ENCODE results near the gene PTK6. TPM values are rescaled to one million over a fixed set of nuclear protein-coding genes. Genes with fewer than 3 reads are reported as not detected.
"Not testable (repeated sequence)": the region's sequence is repeated elsewhere in the genome, so short reads cannot be mapped to it uniquely, and the experiment has no call there.

The PTK6 gene
- total RNA-seq, 6 experiments from 2014 or later = 0.07 TPM; not detected in 4

GRCh38 chr20:63562461-63563224 is 25.5 kb upstream of the PTK6 start:
- TF ChIP-seq, protein P1, sequence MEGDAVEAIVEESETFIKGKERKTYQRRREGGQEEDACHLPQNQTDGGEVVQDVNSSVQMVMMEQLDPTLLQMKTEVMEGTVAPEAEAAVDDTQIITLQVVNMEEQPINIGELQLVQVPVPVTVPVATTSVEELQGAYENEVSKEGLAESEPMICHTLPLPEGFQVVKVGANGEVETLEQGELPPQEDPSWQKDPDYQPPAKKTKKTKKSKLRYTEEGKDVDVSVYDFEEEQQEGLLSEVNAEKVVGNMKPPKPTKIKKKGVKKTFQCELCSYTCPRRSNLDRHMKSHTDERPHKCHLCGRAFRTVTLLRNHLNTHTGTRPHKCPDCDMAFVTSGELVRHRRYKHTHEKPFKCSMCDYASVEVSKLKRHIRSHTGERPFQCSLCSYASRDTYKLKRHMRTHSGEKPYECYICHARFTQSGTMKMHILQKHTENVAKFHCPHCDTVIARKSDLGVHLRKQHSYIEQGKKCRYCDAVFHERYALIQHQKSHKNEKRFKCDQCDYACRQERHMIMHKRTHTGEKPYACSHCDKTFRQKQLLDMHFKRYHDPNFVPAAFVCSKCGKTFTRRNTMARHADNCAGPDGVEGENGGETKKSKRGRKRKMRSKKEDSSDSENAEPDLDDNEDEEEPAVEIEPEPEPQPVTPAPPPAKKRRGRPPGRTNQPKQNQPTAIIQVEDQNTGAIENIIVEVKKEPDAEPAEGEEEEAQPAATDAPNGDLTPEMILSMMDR (IDR thresholded peaks at IDR 0.05) = no peak

GRCh38 chr20:63561624-63562396 is 24.6 kb upstream of the PTK6 start:
- no peak for DNase-seq
- TF ChIP-seq, protein P1 (IDR thresholded peaks at IDR 0.05) = no peak
- Mint-ChIP-seq H3K4me3 (no peak overlapping the region), H3K27me3 (ENCODE audit: insufficient read depth) (no peaks in the 10 kb centered on the region), H3K9me3 (no peaks in the 10 kb centered on the region; the same call in 1 of the 2 replicates), H3K27ac (no peak overlapping the region), H3K36me3 (ENCODE audit: low read depth) (peaks cover 4% of the 10 kb centered on the region; the same call in 1 of the 2 replicates), H3K4me1 (ENCODE audit: low read depth) (no peaks in the 10 kb centered on the region)

More at GRCh38 chr20:63562461-63563224, 25.5 kb upstream of the PTK6 start:
- DNase-seq = no peak
- peaks cover 4% of the 10 kb centered on the region; the same call in 1 of the 2 replicates for H3K36me3 Mint-ChIP-seq (ENCODE audit: low read depth)
- no peaks in the 10 kb centered on the region for H3K4me1 Mint-ChIP-seq (ENCODE audit: low read depth)
- H3K4me3 Mint-ChIP-seq = no peak overlapping the region
- no peak overlapping the region for H3K27ac Mint-ChIP-seq
- H3K9me3 Mint-ChIP-seq = no peaks in the 10 kb centered on the region; the same call in 1 of the 2 replicates
- no peaks in the 10 kb centered on the region for H3K27me3 Mint-ChIP-seq (ENCODE audit: insufficient read depth)

DNA sequence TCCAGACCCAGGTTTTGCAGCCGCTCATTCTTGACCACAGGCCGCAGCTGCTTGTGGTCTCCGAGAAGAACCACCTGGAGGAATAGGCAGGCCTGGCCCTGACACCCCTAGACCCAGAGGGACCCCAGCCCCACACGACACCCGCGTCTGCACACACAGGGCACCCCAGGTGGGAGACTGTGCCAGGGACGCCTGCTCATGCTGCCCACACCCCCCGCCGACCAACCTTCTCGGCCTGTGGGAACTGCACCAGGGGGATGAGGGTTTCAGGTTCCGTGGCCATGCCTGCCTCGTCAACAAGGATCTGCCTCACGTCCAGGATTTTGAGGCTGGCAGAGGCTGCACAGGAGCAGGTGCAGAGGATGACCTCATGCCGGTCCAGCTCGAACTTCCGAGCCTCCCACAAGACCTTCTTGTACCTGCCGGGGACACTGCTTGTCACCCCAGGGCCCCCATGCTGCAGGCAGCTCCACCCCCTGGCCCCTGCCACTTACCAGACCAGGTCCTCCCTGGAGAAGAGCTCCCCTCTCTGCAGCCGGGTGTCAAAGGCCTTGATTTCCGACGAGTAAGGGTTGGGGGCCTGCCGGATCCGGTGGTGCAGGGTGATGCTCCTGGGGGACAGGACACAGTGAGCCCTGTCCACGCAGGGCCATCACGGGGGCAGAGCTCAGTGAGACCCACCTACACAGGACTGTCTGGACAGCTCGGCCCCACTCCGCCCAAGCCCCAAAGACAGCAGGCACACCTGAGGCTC is 23.9 kb upstream of the PTK6 start:
- Mint-ChIP-seq H3K4me1 (ENCODE audit: low read depth) (no peaks in the 10 kb centered on the region), H3K27me3 (ENCODE audit: insufficient read depth) (no peaks in the 10 kb centered on the region), H3K4me3 (no peak overlapping the region), H3K36me3 (ENCODE audit: low read depth) (peaks cover 4% of the 10 kb centered on the region; the same call in 1 of the 2 replicates), H3K27ac (no peak overlapping the region), H3K9me3 (no peaks in the 10 kb centered on the region; the same call in 1 of the 2 replicates)
- no peak for DNase-seq
- TF ChIP-seq, protein P1 (IDR thresholded peaks at IDR 0.05) = no peak

DNA sequence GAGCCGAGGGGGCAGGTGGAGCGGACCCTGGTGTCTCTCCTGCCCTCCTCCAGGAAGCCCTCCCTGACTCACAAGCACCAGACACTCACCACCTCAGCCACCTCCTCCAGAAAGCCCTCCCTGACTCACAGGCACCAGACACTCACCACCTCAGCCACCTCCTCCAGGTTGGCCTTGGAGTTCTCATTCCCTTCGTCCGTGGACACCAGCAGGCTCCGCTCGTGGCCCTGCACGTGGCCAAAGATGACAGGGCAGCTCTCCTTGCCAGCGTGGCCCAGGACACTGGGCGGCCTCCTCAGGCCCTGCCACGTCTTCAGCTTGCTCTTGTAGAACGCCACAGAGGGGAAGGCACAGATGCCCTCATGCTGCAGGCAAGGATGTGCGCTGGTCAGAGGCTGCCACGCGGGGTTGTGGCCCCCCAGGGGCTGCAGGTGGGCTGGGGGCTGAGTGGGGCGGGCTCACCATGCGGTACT is 23.2 kb upstream of the PTK6 start:
- TF ChIP-seq, protein P1 (IDR thresholded peaks at IDR 0.05) = no peak
- no peak for DNase-seq
- H3K9me3 Mint-ChIP-seq = no peaks in the 10 kb centered on the region; the same call in 1 of the 2 replicates
- no peak overlapping the region for H3K4me3 Mint-ChIP-seq
- no peak overlapping the region for H3K27ac Mint-ChIP-seq
- H3K4me1 Mint-ChIP-seq (ENCODE audit: low read depth) = no peaks in the 10 kb centered on the region
- peaks cover 4% of the 10 kb centered on the region; the same call in 1 of the 2 replicates for H3K36me3 Mint-ChIP-seq (ENCODE audit: low read depth)
- H3K27me3 Mint-ChIP-seq (ENCODE audit: insufficient read depth) = no peaks in the 10 kb centered on the region

- not testable (repeated sequence) for H3K9me3 Mint-ChIP-seq; H3K27me3 Mint-ChIP-seq (ENCODE audit: insufficient read depth); H3K27ac Mint-ChIP-seq; DNase-seq; H3K4me3 Mint-ChIP-seq; H3K4me1 Mint-ChIP-seq (ENCODE audit: low read depth); H3K36me3 Mint-ChIP-seq (ENCODE audit: low read depth)
Observed at GRCh38 chr20:63559485-63560332, 22.5 kb upstream of the PTK6 start.

All from HFFc6 (cell line).